Measurements from ENCODE around the gene TTC13.

Gene TTC13

GRCh38 chr1:230878591-230878990 is 100.1 kb downstream of the TTC13 start:
- DNase-seq (ENCODE audit: low read depth) = no peak
- no peak for TF ChIP-seq CTCF (conservative IDR thresholded peaks at IDR 0.05; ENCODE audit: low read depth, low read length)

GRCh38 chr1:230877924-230878590 is 100.6 kb downstream of the TTC13 start:
- DNase-seq (ENCODE audit: low read depth) = no peak
- no peak for TF ChIP-seq CTCF (conservative IDR thresholded peaks at IDR 0.05; ENCODE audit: low read depth, low read length)

More at GRCh38 chr1:230878591-230878990, 100.1 kb downstream of the TTC13 start:
- no peak overlapping the region for H3K4me3 ChIP-seq (ENCODE audit: low read length)

GRCh38 chr1:230877146-230877923 is 101.3 kb downstream of the TTC13 start:
- no peak for DNase-seq (ENCODE audit: low read depth)
- no peak for TF ChIP-seq CTCF (conservative IDR thresholded peaks at IDR 0.05; ENCODE audit: low read depth, low read length)

More at GRCh38 chr1:230877924-230878590, 100.6 kb downstream of the TTC13 start:
- no peak overlapping the region for H3K4me3 ChIP-seq (ENCODE audit: low read length)

GRCh38 chr1:230876660-230877059 is 102.0 kb downstream of the TTC13 start:
- TF ChIP-seq CTCF (conservative IDR thresholded peaks at IDR 0.05; ENCODE audit: low read depth, low read length) = no peak
- no peak for DNase-seq (ENCODE audit: low read depth)
- no peak overlapping the region for H3K4me3 ChIP-seq (ENCODE audit: low read length)

More at GRCh38 chr1:230877146-230877923, 101.3 kb downstream of the TTC13 start:
- H3K4me3 ChIP-seq (ENCODE audit: low read length) = no peak overlapping the region

GRCh38 chr1:230875370-230875769 is 103.3 kb downstream of the TTC13 start:
- TF ChIP-seq CTCF (conservative IDR thresholded peaks at IDR 0.05; ENCODE audit: low read depth, low read length) = no peak
- H3K4me3 ChIP-seq (ENCODE audit: low read length) = no peak overlapping the region
- no peak for DNase-seq (ENCODE audit: low read depth)

GRCh38 chr1:230870916-230871315 is 107.7 kb downstream of the TTC13 start:
- no peak overlapping the region for H3K4me3 ChIP-seq (ENCODE audit: low read length)
- no peak for TF ChIP-seq CTCF (conservative IDR thresholded peaks at IDR 0.05; ENCODE audit: low read depth, low read length)
- no peak for DNase-seq (ENCODE audit: low read depth)
